ENCODE results near the gene RGMB.
A peak's percentile ranks its signal among the peaks of the same experiment; 100 is the strongest.

Gene RGMB

GRCh38 chr5:98785244-98785643 is 11.8 kb downstream of the RGMB start:
- DNase-seq (ENCODE audit: low spot score) = no peak

GRCh38 chr5:98786191-98786853 is 12.9 kb downstream of the RGMB start:
- no peak for DNase-seq (ENCODE audit: low spot score)

DNA sequence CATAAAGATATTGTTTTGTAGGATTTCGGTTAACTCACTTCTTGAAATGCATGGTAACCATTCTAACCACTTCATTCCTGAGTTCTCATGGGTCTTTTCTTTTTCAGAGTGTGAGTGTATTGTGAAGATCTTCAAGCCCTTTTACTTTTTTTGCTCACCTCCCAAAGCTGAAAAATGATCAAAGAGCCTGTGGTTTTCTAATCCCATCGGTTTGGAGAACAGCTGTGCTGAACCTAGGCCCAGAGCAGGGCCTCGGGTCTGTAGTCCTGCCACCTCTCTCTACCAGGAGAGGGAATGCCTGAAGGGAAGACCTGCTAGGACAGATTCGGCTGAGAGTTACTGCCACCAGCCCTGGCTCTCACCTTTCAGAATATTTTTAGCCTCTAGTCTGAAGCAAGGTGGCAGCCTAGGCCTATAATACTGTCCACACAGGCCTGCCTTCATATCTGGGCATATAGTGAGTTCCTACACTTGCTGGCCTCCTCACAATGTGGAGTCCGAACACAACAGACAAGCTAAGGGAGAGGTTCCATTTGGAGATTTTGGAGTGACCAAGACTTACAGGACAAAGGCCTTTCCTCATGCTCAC is 13.8 kb downstream of the RGMB start:
- no peak for DNase-seq (ENCODE audit: low spot score)

GRCh38 chr5:98789029-98789428 is 15.6 kb downstream of the RGMB start:
- DNase-seq (ENCODE audit: low spot score) = no peak

DNA sequence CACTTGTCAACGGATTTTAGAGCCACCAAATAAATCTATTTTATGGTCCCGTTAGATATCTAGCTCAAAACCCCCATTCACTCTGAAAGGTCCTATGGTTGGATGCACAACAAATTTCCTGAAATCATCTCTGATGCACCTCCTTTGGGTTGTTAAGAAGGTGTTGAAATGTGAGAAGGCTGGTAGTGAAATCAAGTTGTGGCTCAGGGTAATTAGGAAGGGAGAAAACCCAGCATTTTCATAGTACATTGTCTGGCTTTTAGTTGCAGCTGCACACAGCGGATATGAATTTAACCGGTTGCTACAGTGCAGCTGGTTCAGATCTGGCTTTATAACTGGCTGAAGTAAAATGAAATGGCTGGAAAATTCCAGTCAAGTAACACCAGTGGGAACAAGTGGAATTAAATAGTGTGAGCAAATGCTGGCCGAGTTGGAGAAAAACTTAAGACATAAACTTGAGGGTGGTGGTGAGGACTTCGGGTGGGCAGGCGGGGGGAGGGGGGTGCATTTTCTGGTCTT is 17.6 kb downstream of the RGMB start:
- DNase-seq (ENCODE audit: low spot score) = no peak

GRCh38 chr5:98791898-98792580 is 18.6 kb downstream of the RGMB start:
- no peak for DNase-seq (ENCODE audit: low spot score)

DNA sequence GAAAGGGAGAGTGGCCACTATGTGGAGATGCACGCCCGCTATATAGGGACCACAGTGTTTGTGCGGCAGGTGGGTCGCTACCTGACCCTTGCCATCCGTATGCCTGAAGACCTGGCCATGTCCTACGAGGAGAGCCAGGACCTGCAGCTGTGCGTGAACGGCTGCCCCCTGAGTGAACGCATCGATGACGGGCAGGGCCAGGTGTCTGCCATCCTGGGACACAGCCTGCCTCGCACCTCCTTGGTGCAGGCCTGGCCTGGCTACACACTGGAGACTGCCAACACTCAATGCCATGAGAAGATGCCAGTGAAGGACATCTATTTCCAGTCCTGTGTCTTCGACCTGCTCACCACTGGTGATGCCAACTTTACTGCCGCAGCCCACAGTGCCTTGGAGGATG is 19.8 kb downstream of the RGMB start:
- DNase-seq (ENCODE audit: low spot score) = no peak

DNA sequence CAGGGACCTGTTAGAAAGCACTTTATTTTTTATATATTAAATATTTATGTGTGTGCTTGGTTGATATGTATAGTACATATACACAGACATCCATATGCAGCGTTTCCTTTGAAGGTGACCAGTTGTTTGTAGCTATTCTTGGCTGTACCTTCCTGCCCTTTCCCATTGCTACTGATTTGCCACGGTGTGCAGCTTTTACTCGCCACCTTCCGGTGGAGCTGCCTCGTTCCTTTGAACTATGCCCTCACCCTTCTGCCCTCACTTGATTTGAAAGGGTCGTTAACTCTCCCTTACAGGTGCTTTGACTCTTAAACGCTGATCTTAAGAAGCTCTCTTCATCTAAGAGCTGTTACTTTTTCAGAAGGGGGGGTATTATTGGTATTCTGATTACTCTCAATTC is 20.5 kb downstream of the RGMB start:
- DNase-seq (ENCODE audit: low spot score) = no peak

GRCh38 chr5:98794414-98795080 is 21.1 kb downstream of the RGMB start:
- DNase-seq (ENCODE audit: low spot score) = no peak

DNA sequence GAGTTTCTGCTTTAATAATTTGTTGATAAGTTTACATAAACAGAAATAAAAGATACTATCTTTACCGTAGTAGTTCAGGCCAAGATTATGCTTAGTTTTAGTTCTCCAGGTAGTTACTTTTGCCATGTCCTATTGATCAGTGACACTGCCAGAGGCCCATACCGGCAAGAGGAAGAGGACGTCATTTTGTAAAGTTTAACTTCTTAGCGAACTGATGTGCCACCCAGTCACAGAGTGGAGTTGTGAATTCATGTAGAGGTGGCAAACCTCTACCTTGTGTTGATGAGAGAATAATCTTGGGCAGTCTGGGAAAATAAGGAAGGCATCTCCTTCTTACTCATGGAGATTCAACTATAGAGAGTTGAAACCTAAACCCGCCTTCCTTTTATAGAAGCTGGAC is 21.8 kb downstream of the RGMB start:
- DNase-seq (ENCODE audit: low spot score) = no peak

DNA sequence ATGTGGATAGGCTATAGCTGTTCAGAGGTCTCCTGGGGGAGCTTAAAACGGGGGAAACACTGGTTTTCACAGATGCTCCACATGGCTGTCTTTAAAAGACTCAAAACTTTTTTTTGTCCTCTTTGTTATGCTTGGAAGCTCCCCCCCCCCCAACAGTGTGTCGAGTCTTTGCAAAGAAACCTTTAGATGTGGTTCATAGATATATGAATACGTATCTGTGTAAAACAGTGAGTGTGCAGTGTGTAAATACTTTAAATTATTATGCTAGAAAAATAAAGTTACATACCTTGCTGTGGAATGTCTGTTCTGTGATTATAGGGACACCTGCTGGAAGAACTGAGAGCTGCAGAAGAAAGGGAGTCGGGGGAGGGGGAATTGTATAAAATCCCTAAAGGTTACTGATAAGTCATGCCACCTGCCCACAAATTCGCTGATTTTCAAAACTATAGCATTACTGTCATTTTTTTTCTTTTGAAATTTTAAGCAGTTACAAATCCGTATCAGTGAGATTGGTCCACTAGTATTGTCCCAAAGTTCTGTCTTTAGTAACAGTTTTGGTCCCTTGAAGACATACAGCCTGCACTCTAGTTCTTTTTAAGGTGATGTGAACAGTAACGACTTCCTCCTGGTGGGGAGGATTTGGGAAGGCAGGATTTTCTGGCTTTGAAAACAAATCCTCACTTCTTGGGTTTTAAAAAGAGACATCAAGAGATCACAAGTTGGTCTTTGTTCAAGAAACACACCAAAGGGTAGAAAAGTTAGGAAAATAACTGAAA is 22.9 kb downstream of the RGMB start:
- peak; percentile 64 for DNase-seq (ENCODE audit: low spot score)

DNA sequence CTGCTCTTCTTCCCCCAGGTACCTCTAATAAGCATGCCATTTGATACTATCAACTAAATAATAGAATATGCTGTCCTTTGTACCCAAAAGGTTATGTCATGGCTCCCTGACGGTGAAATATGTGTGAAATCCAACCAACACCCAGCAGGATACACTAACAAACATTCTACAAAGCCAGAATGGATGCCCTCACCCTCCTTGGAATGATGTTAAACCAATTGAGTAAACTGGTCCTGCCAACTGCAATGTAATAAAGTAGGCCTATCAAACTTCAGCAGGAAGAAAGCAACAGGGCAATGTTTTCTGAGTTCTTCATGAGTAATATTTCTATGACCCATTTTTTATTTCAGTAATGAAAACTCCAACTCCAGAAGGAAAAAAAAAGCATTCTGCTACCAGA is 24.9 kb downstream of the RGMB start:
- no peak for DNase-seq (ENCODE audit: low spot score)

DNA sequence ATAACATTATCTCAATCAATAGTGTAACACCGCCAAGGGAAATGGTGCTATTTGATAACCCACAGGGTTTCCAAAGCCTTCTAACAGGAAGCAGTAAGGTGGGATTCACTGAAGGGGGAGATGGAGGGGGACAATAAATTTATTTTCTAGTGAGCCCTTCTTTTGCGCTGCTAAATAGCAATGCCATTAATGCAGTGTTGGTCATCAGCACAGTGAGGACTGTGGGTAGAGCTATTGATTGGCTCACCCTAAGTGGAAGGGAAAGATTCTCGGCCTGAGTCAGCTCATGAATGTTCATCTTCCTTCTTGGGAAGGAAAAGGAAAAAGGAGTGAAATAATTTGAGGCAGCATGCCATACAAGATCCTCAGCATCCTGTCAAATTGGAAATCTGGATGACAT is 25.4 kb downstream of the RGMB start:
- no peak for DNase-seq (ENCODE audit: low spot score)

- no peak for DNase-seq (ENCODE audit: low spot score)
Measured at GRCh38 chr5:98804066-98804465, 30.6 kb downstream of the RGMB start.

DNA sequence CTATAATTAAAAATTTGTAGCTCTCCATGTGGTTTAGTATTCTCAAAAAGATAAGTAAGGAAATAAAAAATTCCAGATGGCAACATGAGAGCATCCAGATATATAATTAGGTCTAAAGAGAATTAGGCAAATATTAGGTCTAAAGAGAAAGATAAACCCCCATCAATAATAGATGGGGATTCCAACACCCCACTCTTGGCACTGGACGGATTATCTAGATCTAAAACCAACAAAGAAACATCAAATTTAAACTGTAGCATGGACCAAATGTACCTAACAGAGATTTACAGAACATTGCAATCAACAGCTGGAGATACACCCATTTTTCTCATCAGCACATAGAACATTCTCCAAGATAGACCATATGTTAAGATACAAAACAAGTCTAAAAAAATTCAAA is 31.6 kb downstream of the RGMB start:
- no peak for DNase-seq (ENCODE audit: low spot score)

DNA sequence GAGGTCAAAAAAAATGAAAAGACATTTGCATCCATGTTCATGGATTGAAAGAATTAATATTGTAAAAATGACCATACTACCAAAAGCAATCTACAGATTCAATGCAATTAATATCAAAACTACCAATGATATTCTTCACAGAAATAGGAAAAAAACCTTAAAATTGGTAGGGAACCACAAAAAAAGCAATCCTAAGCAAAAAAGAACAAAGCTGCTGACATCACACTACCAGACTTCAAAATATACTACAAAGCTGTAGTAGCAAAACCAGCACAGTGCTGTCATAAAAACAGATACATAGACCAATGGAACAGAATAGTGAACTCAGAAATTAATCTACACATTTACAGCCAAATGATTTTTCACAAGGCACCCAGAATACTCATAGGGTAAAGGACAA is 34.3 kb downstream of the RGMB start:
- no peak for DNase-seq (ENCODE audit: low spot score)

GRCh38 chr5:98810206-98810605 is 36.7 kb downstream of the RGMB start:
- DNase-seq (ENCODE audit: low spot score) = no peak

GRCh38 chr5:98813755-98814154 is 40.3 kb downstream of the RGMB start:
- DNase-seq (ENCODE audit: low spot score) = no peak

- no peak for DNase-seq (ENCODE audit: low spot score)
Measured at GRCh38 chr5:98816582-98817222, 43.2 kb downstream of the RGMB start.

GRCh38 chr5:98825582-98826375 is 52.3 kb downstream of the RGMB start:
- DNase-seq (ENCODE audit: low spot score) = no peak

GRCh38 chr5:98827161-98827560 is 53.7 kb downstream of the RGMB start:
- DNase-seq (ENCODE audit: low spot score) = peak; percentile 30
